Cardiac muscle cell (in vitro differentiated cells and primary cell): ENCODE data around the gene PDE4B. TPM values are rescaled to one million over a fixed set of nuclear protein-coding genes. Genes with fewer than 3 reads are reported as not detected.

Source experiments
- DNase-seq, 2 donors: peaks; one replicate each; pipeline versions ENCODE4 v3.0.0 to v3.0.0-alpha.2; 2010 to 2017; ENCODE audit warnings: low read depth in 1 of 2, low spot score in 1 of 2
- H3K27ac ChIP-seq: fragments of 200-600 bp; sonication (generic); 2 replicates; pipeline ENCODE4 v1.5.1; 2016
- H3K27me3 ChIP-seq: fragments of 200-600 bp; sonication (generic); 2 replicates; pipeline ENCODE4 v1.6.0; 2016; ENCODE audit warnings: control low read depth
- H3K36me3 ChIP-seq: fragments of 200-600 bp; sonication (generic); 2 replicates; pipeline ENCODE4 v1.5.1; 2016; ENCODE audit warnings: control low read depth
- H3K4me1 ChIP-seq: fragments of 200-600 bp; sonication (generic); 2 replicates; pipeline ENCODE4 v1.8.1; 2017; ENCODE audit warnings: low read depth, mild to moderate bottlenecking, mixed run types
- H3K4me3 ChIP-seq: fragments of 200-600 bp; sonication (generic); 2 replicates; pipeline ENCODE4 v1.5.1; 2016; ENCODE audit warnings: mild to moderate bottlenecking
- H3K9me3 ChIP-seq: fragments of 200-600 bp; sonication (generic); 2 replicates; pipeline ENCODE4 v1.5.1; 2017; ENCODE audit warnings: low read depth, mild to moderate bottlenecking, control low read depth
- polyA plus RNA-seq: library from polyadenylated mRNA; unstranded; fragments of >200 nt; fragmentation: Nextera tagmentation; extraction: Ambion mirVana; gene quantifications from 2 replicates; pipeline ENCODE4 v1.2.1, GENCODE V29; 2016
- total RNA-seq: library from RNA; depleted of rRNA; stranded (reverse); fragments of >200 nt; gene quantifications from 2 replicates; pipeline ENCODE4 v1.2.3, GENCODE V29; 2016
- TF ChIP-seq, protein P1 (sequence below): IDR thresholded peaks from 2 replicates; pipeline ENCODE4 v1.5.1; 2012; ENCODE audit warnings: low read depth, mild to moderate bottlenecking, low read length

Gene PDE4B
- total and polyA plus RNA-seq, 2 experiments from 2014 or later: 0.65 to 3.9 TPM

DNA sequence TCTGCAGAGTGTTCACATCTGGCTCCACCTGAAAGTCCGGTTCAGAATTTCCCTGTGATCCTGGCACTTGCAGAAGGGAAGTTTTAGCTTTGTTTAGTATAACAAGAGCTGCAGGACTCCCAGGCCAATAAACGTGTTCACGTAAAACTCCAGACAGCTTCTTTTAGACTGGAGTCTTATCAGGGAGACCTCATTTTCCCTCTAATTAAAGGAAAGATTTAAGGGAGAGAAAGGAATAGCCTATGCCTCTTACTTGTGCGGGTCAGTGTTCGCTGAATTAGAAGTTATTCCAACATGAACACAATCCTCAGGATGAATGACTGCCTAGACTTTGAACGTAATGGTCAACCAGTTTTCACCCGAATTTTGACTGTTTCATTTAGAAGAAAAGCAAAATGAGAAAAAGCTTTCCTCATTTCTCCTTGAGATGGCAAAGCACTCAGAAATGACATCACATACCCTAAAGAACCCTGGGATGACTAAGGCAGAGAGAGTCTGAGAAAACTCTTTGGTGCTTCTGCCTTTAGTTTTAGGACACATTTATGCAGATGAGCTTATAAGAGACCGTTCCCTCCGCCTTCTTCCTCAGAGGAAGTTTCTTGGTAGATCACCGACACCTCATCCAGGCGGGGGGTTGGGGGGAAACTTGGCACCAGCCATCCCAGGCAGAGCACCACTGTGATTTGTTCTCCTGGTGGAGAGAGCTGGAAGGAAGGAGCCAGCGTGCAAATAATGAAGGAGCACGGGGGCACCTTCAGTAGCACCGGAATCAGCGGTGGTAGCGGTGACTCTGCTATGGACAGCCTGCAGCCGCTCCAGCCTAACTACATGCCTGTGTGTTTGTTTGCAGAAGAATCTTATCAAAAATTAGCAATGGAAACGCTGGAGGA, 539.2 kb downstream of the PDE4B start:
- Histone ChIP-seq H3K27ac (peak overlapping the region; percentile 69), H3K9me3 (no peaks in the 10 kb centered on the region), H3K4me3 (peak overlapping the region; percentile 17), H3K27me3 (no peaks in the 10 kb centered on the region), H3K36me3 (no peaks in the 10 kb centered on the region), H3K4me1 (peaks cover 10% of the 10 kb centered on the region)
- TF ChIP-seq, protein P1, sequence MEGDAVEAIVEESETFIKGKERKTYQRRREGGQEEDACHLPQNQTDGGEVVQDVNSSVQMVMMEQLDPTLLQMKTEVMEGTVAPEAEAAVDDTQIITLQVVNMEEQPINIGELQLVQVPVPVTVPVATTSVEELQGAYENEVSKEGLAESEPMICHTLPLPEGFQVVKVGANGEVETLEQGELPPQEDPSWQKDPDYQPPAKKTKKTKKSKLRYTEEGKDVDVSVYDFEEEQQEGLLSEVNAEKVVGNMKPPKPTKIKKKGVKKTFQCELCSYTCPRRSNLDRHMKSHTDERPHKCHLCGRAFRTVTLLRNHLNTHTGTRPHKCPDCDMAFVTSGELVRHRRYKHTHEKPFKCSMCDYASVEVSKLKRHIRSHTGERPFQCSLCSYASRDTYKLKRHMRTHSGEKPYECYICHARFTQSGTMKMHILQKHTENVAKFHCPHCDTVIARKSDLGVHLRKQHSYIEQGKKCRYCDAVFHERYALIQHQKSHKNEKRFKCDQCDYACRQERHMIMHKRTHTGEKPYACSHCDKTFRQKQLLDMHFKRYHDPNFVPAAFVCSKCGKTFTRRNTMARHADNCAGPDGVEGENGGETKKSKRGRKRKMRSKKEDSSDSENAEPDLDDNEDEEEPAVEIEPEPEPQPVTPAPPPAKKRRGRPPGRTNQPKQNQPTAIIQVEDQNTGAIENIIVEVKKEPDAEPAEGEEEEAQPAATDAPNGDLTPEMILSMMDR: peak; percentile 28
- peak; percentile 58 to 94 for DNase-seq

DNA sequence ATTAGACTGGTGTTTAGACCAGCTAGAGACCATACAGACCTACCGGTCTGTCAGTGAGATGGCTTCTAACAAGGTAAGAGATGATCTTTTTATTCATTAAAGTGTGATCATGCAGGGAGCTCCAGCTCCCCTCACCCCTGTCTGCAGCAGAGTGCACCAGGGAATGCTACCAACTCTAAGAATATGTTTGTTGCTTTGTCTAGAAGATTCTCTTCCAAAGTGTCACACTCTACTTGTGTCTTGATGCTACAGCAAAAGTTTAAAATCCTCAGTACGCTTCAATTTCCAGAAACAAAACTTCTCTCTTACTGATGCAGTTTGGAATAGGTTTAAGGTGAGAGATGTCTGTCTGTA, 539.8 kb downstream of the PDE4B start:
- no peak overlapping the region for H3K27ac ChIP-seq
- no peak for DNase-seq
- peaks cover 10% of the 10 kb centered on the region for H3K4me1 ChIP-seq
- TF ChIP-seq, protein P1: no peak
- H3K4me3 ChIP-seq: peak overlapping the region; percentile 17
- H3K36me3 ChIP-seq: no peaks in the 10 kb centered on the region
- H3K27me3 ChIP-seq: no peaks in the 10 kb centered on the region
- H3K9me3 ChIP-seq: no peaks in the 10 kb centered on the region

DNA sequence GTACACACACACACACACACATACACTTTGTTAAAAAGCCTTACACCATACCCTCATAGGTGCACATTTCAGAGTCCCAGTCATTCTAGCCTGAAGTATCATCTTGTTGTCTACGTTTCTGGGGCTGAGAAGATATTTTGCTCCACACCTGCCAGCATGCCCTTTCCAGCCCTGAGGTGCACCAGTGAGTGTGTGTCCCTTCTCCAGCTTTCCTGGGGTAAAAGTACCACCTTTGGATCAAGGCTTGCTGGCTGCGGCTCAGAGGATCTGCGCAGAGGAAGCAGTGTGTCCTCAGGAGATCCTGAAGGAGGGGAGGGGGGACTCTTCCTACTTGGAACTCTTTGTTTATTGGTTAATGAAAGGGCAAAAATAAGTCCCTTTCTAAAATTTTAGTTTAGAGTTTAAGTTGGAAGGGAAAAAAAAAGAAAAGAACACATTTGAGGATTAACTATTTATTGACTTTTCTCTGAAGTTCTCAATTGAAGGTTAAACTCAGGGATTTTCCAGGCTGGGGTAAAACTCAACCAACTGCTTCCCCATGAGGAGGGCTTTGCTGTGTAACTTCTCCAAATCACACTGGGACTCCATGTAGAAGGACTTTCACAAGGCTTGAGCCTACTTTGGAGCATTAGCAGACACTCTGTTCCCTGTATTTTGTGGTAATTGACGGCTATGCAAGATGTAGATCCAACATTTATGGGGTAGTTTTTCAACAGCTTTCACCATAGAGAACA, 540.9 kb downstream of the PDE4B start:
- Histone ChIP-seq H3K4me3 (no peak overlapping the region), H3K9me3 (no peaks in the 10 kb centered on the region), H3K36me3 (no peaks in the 10 kb centered on the region), H3K27ac (no peak overlapping the region), H3K4me1 (peaks cover 10% of the 10 kb centered on the region), H3K27me3 (no peaks in the 10 kb centered on the region)
- DNase-seq: peak in 1 of 2 donors; percentile 67
- TF ChIP-seq, protein P1: no peak

DNA sequence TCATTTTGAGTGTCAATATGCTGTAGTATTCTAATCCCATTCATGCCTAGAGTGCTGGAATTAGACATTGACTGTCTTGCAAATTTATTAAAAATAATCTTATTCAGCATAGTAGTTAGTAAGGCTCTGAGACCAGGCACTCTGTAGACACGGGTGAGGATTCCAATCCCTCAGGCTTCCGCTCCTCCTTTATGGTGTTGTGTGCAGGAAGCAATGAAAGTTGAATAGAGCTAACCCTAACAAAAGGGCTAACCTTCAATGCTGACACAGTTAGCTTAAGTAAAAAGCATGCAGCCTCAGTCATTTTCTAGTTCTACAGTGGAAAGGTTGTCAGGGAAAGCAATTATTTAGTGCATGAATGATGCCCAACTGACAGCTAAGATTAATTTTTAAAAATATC, 541.6 kb downstream of the PDE4B start:
- no peak overlapping the region for H3K4me3 ChIP-seq
- H3K27ac ChIP-seq: no peak overlapping the region
- no peaks in the 10 kb centered on the region for H3K9me3 ChIP-seq
- no peaks in the 10 kb centered on the region for H3K36me3 ChIP-seq
- TF ChIP-seq, protein P1: no peak
- DNase-seq: no peak
- H3K27me3 ChIP-seq: no peaks in the 10 kb centered on the region
- H3K4me1 ChIP-seq: peaks cover 10% of the 10 kb centered on the region

DNA sequence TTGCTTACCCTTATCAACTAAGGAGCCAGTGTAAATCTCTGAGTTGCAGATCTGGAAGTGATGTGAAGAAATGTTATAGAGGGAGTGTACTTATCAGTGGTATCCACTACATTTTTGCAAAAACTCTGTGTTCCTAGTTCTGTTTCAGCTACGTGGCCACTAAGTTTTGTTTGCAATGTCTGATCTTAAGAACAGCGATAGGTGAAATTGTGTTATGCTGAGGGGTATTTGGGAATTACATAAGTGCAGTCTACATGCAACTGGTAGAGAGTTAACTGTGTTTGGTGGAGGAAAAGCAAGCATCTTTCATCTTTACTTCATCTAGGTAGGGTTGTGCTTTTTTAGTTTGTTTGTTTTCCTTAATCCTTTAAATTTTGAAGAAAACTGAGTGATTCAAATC, 542.4 kb downstream of the PDE4B start:
- Histone ChIP-seq H3K27ac (no peak overlapping the region), H3K4me1 (peaks cover 10% of the 10 kb centered on the region), H3K36me3 (no peaks in the 10 kb centered on the region), H3K4me3 (no peak overlapping the region), H3K27me3 (no peaks in the 10 kb centered on the region), H3K9me3 (no peaks in the 10 kb centered on the region)
- no peak for DNase-seq
- TF ChIP-seq, protein P1: no peak
